ENCODE data around the gene PGBD4. TPM values are rescaled to one million over a fixed set of nuclear protein-coding genes. Genes with fewer than 3 reads are reported as not detected.

The PGBD4 gene
- total RNA-seq (2014; rRNA removed; shearing (Covaris generic)), result 1.9 and 2.5 TPM in 2 replicates

GRCh38 chr15:34101366-34102174, at the start of gene PGBD4, which contains the start of gene EMC7:
TSS of gene PGBD4 (plus strand) at chr15:34102083. CDS start at chr15:34102532, 449 bp downstream.
TSS of gene EMC7 (minus strand) at chr15:34101862. CDS start at chr15:34101839, 23 bp downstream.
- Histone ChIP-seq H3K4me3 (peak within 1 kb of the TSS; percentile 95), H3K9me3 (replicated peaks) (no peaks in the 10 kb centered on the region), H3K27ac (peak within 1 kb of the TSS; percentile 72), H3K27me3 (no peaks in the 10 kb centered on the region), H3K4me1 (peaks cover 5% of the 10 kb centered on the region; the same call in 1 of the 2 replicates), H3K36me3 (0 out of 2 replicates have a peak, but pooled peaks cover 5% of the 10 kb centered on the region)
- DNase-seq, result peak; percentile 98 to 99

- DNase-seq, result no peak
- Histone ChIP-seq H3K36me3 (no peaks in the 10 kb centered on the region), H3K27ac (no peak overlapping the region), H3K9me3 (replicated peaks) (peaks cover 21% of the 10 kb centered on the region), H3K27me3 (no peaks in the 10 kb centered on the region), H3K4me1 (peaks cover 8% of the 10 kb centered on the region), H3K4me3 (no peak overlapping the region)
Measured at GRCh38 chr15:34054081-34054707, 47.7 kb upstream of the PGBD4 start.

GRCh38 chr15:34055868-34056595, 45.9 kb upstream of the PGBD4 start:
- Histone ChIP-seq H3K4me1 (peaks cover 4% of the 10 kb centered on the region; the same call in 1 of the 2 replicates), H3K4me3 (no peak overlapping the region), H3K27me3 (no peaks in the 10 kb centered on the region), H3K9me3 (replicated peaks) (peaks cover 9% of the 10 kb centered on the region), H3K27ac (no peak overlapping the region), H3K36me3 (no peaks in the 10 kb centered on the region)
- no peak for DNase-seq

GRCh38 chr15:34056911-34057310, 45.0 kb upstream of the PGBD4 start:
- Histone ChIP-seq H3K27ac (no peak overlapping the region), H3K4me3 (no peak overlapping the region), H3K4me1 (peaks cover 4% of the 10 kb centered on the region; the same call in 1 of the 2 replicates), H3K9me3 (replicated peaks) (peaks cover 4% of the 10 kb centered on the region; the same call in 1 of the 2 replicates), H3K27me3 (no peaks in the 10 kb centered on the region), H3K36me3 (no peaks in the 10 kb centered on the region)
- DNase-seq, result no peak

GRCh38 chr15:34059476-34059875, 42.4 kb upstream of the PGBD4 start:
- no peaks in the 10 kb centered on the region for H3K27me3 ChIP-seq
- no peak overlapping the region for H3K4me3 ChIP-seq
- peaks cover 4% of the 10 kb centered on the region; the same call in 1 of the 2 replicates for H3K4me1 ChIP-seq
- DNase-seq, result no peak
- H3K9me3 ChIP-seq (replicated peaks), result peaks cover 2% of the 10 kb centered on the region; the same call in 1 of the 2 replicates
- no peak overlapping the region for H3K27ac ChIP-seq
- no peaks in the 10 kb centered on the region for H3K36me3 ChIP-seq

GRCh38 chr15:34059946-34060345, 41.9 kb upstream of the PGBD4 start:
- DNase-seq, result no peak
- no peaks in the 10 kb centered on the region for H3K27me3 ChIP-seq
- H3K27ac ChIP-seq, result no peak overlapping the region
- no peak overlapping the region for H3K4me3 ChIP-seq
- H3K36me3 ChIP-seq, result no peaks in the 10 kb centered on the region
- peaks cover 4% of the 10 kb centered on the region; the same call in 1 of the 2 replicates for H3K4me1 ChIP-seq
- no peaks in the 10 kb centered on the region for H3K9me3 ChIP-seq (replicated peaks)

- no peaks in the 10 kb centered on the region for H3K27me3 ChIP-seq
Measured at GRCh38 chr15:34064438-34064837, 37.4 kb upstream of the PGBD4 start.

GRCh38 chr15:34065261-34065660, 36.6 kb upstream of the PGBD4 start:
- Histone ChIP-seq H3K4me1 (peaks cover 7% of the 10 kb centered on the region; the same call in 1 of the 2 replicates), H3K27ac (no peak overlapping the region), H3K9me3 (replicated peaks) (no peaks in the 10 kb centered on the region), H3K36me3 (no peaks in the 10 kb centered on the region), H3K27me3 (no peaks in the 10 kb centered on the region), H3K4me3 (no peak overlapping the region)
- peak in 1 of 2 experiments; percentile 20 for DNase-seq

More at GRCh38 chr15:34064438-34064837, 37.4 kb upstream of the PGBD4 start:
- H3K36me3 ChIP-seq, result no peaks in the 10 kb centered on the region
- no peak overlapping the region for H3K27ac ChIP-seq
- no peaks in the 10 kb centered on the region for H3K9me3 ChIP-seq (replicated peaks)
- peaks cover 7% of the 10 kb centered on the region; the same call in 1 of the 2 replicates for H3K4me1 ChIP-seq
- no peak overlapping the region for H3K4me3 ChIP-seq
- DNase-seq, result no peak

- peaks cover 7% of the 10 kb centered on the region; the same call in 1 of the 2 replicates for H3K4me1 ChIP-seq
- no peaks in the 10 kb centered on the region for H3K27me3 ChIP-seq
- DNase-seq, result no peak
- no peaks in the 10 kb centered on the region for H3K36me3 ChIP-seq
- H3K9me3 ChIP-seq (replicated peaks), result no peaks in the 10 kb centered on the region
- no peak overlapping the region for H3K4me3 ChIP-seq
- H3K27ac ChIP-seq, result no peak overlapping the region
Measured at GRCh38 chr15:34065941-34066340, 35.9 kb upstream of the PGBD4 start.

- Histone ChIP-seq H3K27ac (no peak overlapping the region), H3K4me3 (no peak overlapping the region), H3K27me3 (no peaks in the 10 kb centered on the region), H3K36me3 (no peaks in the 10 kb centered on the region), H3K9me3 (replicated peaks) (no peaks in the 10 kb centered on the region), H3K4me1 (peaks cover 6% of the 10 kb centered on the region; the same call in 1 of the 2 replicates)
- peak in 1 of 2 experiments; percentile 30 for DNase-seq
Measured at GRCh38 chr15:34070003-34070402, 31.9 kb upstream of the PGBD4 start.

- H3K4me3 ChIP-seq, result no peak overlapping the region
- H3K27me3 ChIP-seq, result no peaks in the 10 kb centered on the region
- DNase-seq, result no peak
- H3K36me3 ChIP-seq, result no peaks in the 10 kb centered on the region; the same call in 1 of the 2 replicates
- no peaks in the 10 kb centered on the region for H3K4me1 ChIP-seq
- no peak overlapping the region for H3K27ac ChIP-seq
- no peaks in the 10 kb centered on the region for H3K9me3 ChIP-seq (replicated peaks)
Measured at GRCh38 chr15:34076785-34077184, 25.1 kb upstream of the PGBD4 start.

GRCh38 chr15:34078900-34079299, 23.0 kb upstream of the PGBD4 start:
- H3K36me3 ChIP-seq, result peaks cover 10% of the 10 kb centered on the region
- H3K9me3 ChIP-seq (replicated peaks), result no peaks in the 10 kb centered on the region
- no peaks in the 10 kb centered on the region for H3K27me3 ChIP-seq
- H3K27ac ChIP-seq, result no peak overlapping the region
- H3K4me1 ChIP-seq, result no peaks in the 10 kb centered on the region
- DNase-seq, result no peak
- H3K4me3 ChIP-seq, result no peak overlapping the region

- no peak overlapping the region for H3K4me3 ChIP-seq
- H3K4me1 ChIP-seq, result no peaks in the 10 kb centered on the region
- no peak for DNase-seq
- H3K27ac ChIP-seq, result no peak overlapping the region
- H3K27me3 ChIP-seq, result no peaks in the 10 kb centered on the region
- no peaks in the 10 kb centered on the region for H3K9me3 ChIP-seq (replicated peaks)
- peaks cover 18% of the 10 kb centered on the region for H3K36me3 ChIP-seq
Measured at GRCh38 chr15:34079904-34080303, 22.0 kb upstream of the PGBD4 start.

- Histone ChIP-seq H3K4me1 (no peaks in the 10 kb centered on the region), H3K4me3 (no peak overlapping the region), H3K27me3 (no peaks in the 10 kb centered on the region), H3K9me3 (replicated peaks) (no peaks in the 10 kb centered on the region), H3K36me3 (peaks cover 39% of the 10 kb centered on the region), H3K27ac (no peak overlapping the region)
- no peak for DNase-seq
Measured at GRCh38 chr15:34084086-34084485, 17.8 kb upstream of the PGBD4 start.

Data from SJCRH30 (cell line).